GM23248 (cell line): ENCODE data around the gene ZNF385A. TPM values are rescaled to one million over a fixed set of nuclear protein-coding genes. Genes with fewer than 3 reads are reported as not detected.
A peak's percentile ranks its signal among the peaks of the same experiment; 100 is the strongest.

ENCODE experiments used
- DNase-seq: peaks from one replicate; pipeline ENCODE4 v3.0.0-alpha.2; 2015
- H2AFZ ChIP-seq: fragments of 200-600 bp; sonication (generic); 2 replicates; pipeline ENCODE4 v1.6.1; 2016; ENCODE audit warnings: antibody characterized with exemption
- H3F3A ChIP-seq: fragments of 200-600 bp; sonication (generic); 2 replicates; pipeline ENCODE4 v1.6.1; 2016; ENCODE audit warnings: mild to moderate bottlenecking, antibody characterized with exemption, mixed run types; ENCODE audit not compliant: insufficient read depth
- H3K27ac ChIP-seq: fragments of 200-600 bp; sonication (generic); 2 replicates; pipeline ENCODE4 v1.5.1; 2016; ENCODE audit warnings: mild to moderate bottlenecking
- H3K27me3 ChIP-seq: fragments of 200-600 bp; sonication (generic); replicated peaks from 2 replicates; pipeline ENCODE4 v1.6.1; 2016; ENCODE audit warnings: mild to moderate bottlenecking; ENCODE audit not compliant: insufficient read depth
- H3K36me3 ChIP-seq: fragments of 200-600 bp; sonication (generic); 2 replicates; pipeline ENCODE4 v1.6.1; 2016; ENCODE audit warnings: low read depth, mild to moderate bottlenecking
- H3K4me1 ChIP-seq: fragments of 200-600 bp; sonication (generic); 2 replicates; pipeline ENCODE4 v1.6.1; 2016; ENCODE audit warnings: mild to moderate bottlenecking; ENCODE audit not compliant: insufficient read depth
- H3K4me2 ChIP-seq: fragments of 200-600 bp; sonication (generic); one replicate; pipeline ENCODE4 v1.6.1; 2016; ENCODE audit warnings: mild to moderate bottlenecking; ENCODE audit not compliant: unreplicated experiment
- H3K4me3 ChIP-seq: fragments of 200-600 bp; sonication (generic); 2 replicates; pipeline ENCODE4 v1.5.1; 2016; ENCODE audit warnings: mild to moderate bottlenecking
- H3K79me2 ChIP-seq: fragments of 200-600 bp; sonication (generic); 2 replicates; pipeline ENCODE4 v1.6.1; 2016; ENCODE audit warnings: mild to moderate bottlenecking; ENCODE audit not compliant: insufficient read depth
- H3K9ac ChIP-seq: fragments of 200-600 bp; sonication (generic); 2 replicates; pipeline ENCODE4 v1.6.1; 2016; ENCODE audit warnings: mild to moderate bottlenecking
- H3K9me2 ChIP-seq: fragments of 200-600 bp; sonication (generic); 2 replicates; pipeline ENCODE4 v1.6.1; 2016; ENCODE audit warnings: mixed run types, mild to moderate bottlenecking, moderate library complexity; ENCODE audit not compliant: insufficient read depth
- H3K9me3 ChIP-seq: fragments of 200-600 bp; sonication (generic); one replicate; pipeline ENCODE4 v1.6.1; 2017; ENCODE audit warnings: low read depth
- H4K20me1 ChIP-seq: fragments of 200-600 bp; sonication (generic); 2 replicates; pipeline ENCODE4 v1.6.0; 2016; ENCODE audit not compliant: insufficient read depth
- EZH2 ChIP-seq: fragments of 200-600 bp; sonication (generic); IDR thresholded peaks from 2 replicates; pipeline ENCODE4 v1.6.1; 2018; ENCODE audit warnings: antibody characterized with exemption, mild to moderate bottlenecking; ENCODE audit not compliant: insufficient read depth, poor library complexity, severe bottlenecking
- EZH2phosphoT487 ChIP-seq: fragments of 200-600 bp; sonication (generic); IDR thresholded peaks from 2 replicates; pipeline ENCODE4 v1.6.1; 2018; ENCODE audit warnings: antibody characterized with exemption, moderate library complexity, mild to moderate bottlenecking, low read depth; ENCODE audit not compliant: insufficient read depth
- WGBS, 2 experiments: methylation state at CpG; one replicate each; pipeline ENCODE4 v1.1.6; 2015 to 2017; ENCODE audit warnings: low lambda C conversion rate in 2 of 2, low coverage in 1 of 2; ENCODE audit errors: missing lambda C conversion rate in 2 of 2; 5-methylcytosine and 5-hydroxymethylcytosine counted together
- in situ Hi-C: fragments of 300-500 bp; cut with MboI; formaldehyde crosslinking; loops from 2 replicates; pipeline ENCODE4 v1.15.0; 2020
- polyA plus RNA-seq: library from polyadenylated mRNA; unstranded; fragments of >200 nt; fragmentation: Nextera tagmentation; extraction: Ambion mirVana; gene quantifications from 2 replicates; pipeline ENCODE4 v1.2.1, GENCODE V29; 2016
- total RNA-seq: library from RNA; depleted of rRNA; stranded (reverse); fragments of >200 nt; shearing (Covaris generic); gene quantifications from 2 replicates; pipeline ENCODE4 v1.2.3, GENCODE V29; 2014

The ZNF385A gene
- total and polyA plus RNA-seq, 2 experiments from 2014 or later, result 1.8 to 3.1 TPM

GRCh38 chr12:54425702-54426101, 41.2 kb upstream of the ZNF385A start:
- Histone ChIP-seq H3K9ac (no peak overlapping the region), H3K4me1 (peaks cover 63% of the 10 kb centered on the region), H2AFZ (no peak overlapping the region), H3K4me3 (no peak overlapping the region), H3K27me3 (no peaks in the 10 kb centered on the region), H3K9me2 (no peaks in the 10 kb centered on the region), H3K4me2 (no peak overlapping the region), H4K20me1 (no peaks in the 10 kb centered on the region), H3K27ac (no peak overlapping the region), H3F3A (peaks cover 44% of the 10 kb centered on the region), H3K9me3 (no peaks in the 10 kb centered on the region), H3K79me2 (no peaks in the 10 kb centered on the region), H3K36me3 (no peaks in the 10 kb centered on the region)
- 5 to 13% methylated on average over 2 of the region's 2 CpGs for WGBS, 2 experiments
- no peak for DNase-seq
- no peak for TF ChIP-seq EZH2
- no peak for TF ChIP-seq EZH2phosphoT487
- in situ Hi-C loops, result no loop called here

GRCh38 chr12:54424224-54424623, 39.7 kb upstream of the ZNF385A start:
- no peak overlapping the region for H3K9ac ChIP-seq
- H3K79me2 ChIP-seq, result peaks cover 11% of the 10 kb centered on the region
- H3F3A ChIP-seq, result peaks cover 49% of the 10 kb centered on the region
- peak overlapping the region; percentile 12 for H3K4me2 ChIP-seq
- no peak overlapping the region for H2AFZ ChIP-seq
- H3K4me3 ChIP-seq, result no peak overlapping the region
- no peaks in the 10 kb centered on the region for H4K20me1 ChIP-seq
- 22 to 32% methylated on average over 3 of the region's 3 CpGs for WGBS, 2 experiments
- TF ChIP-seq EZH2phosphoT487, result no peak
- TF ChIP-seq EZH2, result no peak
- peak; percentile 54 for DNase-seq
- H3K9me3 ChIP-seq, result no peaks in the 10 kb centered on the region
- H3K36me3 ChIP-seq, result no peaks in the 10 kb centered on the region
- H3K27me3 ChIP-seq, result no peaks in the 10 kb centered on the region
- H3K27ac ChIP-seq, result peak overlapping the region; percentile 44
- peaks cover 72% of the 10 kb centered on the region for H3K4me1 ChIP-seq
- in situ Hi-C loops, result no loop called here
- H3K9me2 ChIP-seq, result no peaks in the 10 kb centered on the region

- no peak overlapping the region for H2AFZ ChIP-seq
- H3K9me3 ChIP-seq, result no peaks in the 10 kb centered on the region
- H3K4me3 ChIP-seq, result no peak overlapping the region
- no peak overlapping the region for H3K9ac ChIP-seq
- 71 to 75% methylated on average over 5 of the region's 5 CpGs for WGBS, 2 experiments
- peaks cover 15% of the 10 kb centered on the region for H3K79me2 ChIP-seq
- peak overlapping the region; percentile 44 for H3K27ac ChIP-seq
- H3K27me3 ChIP-seq, result no peaks in the 10 kb centered on the region
- no peaks in the 10 kb centered on the region for H3K36me3 ChIP-seq
- in situ Hi-C loops, result no loop called here
- peak overlapping the region; percentile 12 for H3K4me2 ChIP-seq
- no peaks in the 10 kb centered on the region for H3K9me2 ChIP-seq
- peaks cover 45% of the 10 kb centered on the region for H3F3A ChIP-seq
- no peak for TF ChIP-seq EZH2phosphoT487
- no peak for TF ChIP-seq EZH2
- no peaks in the 10 kb centered on the region for H4K20me1 ChIP-seq
- peaks cover 67% of the 10 kb centered on the region for H3K4me1 ChIP-seq
- no peak for DNase-seq
These were observed 39.2 kb upstream of the ZNF385A start for GRCh38 chr12:54423816-54424150.

- no peak for DNase-seq
- Histone ChIP-seq H3K4me2 (peak overlapping the region; percentile 86), H3K4me1 (peaks cover 59% of the 10 kb centered on the region), H2AFZ (no peak overlapping the region), H3K9me3 (no peaks in the 10 kb centered on the region), H3K9me2 (no peaks in the 10 kb centered on the region), H3K27ac (peak overlapping the region; percentile 98), H3F3A (peaks cover 41% of the 10 kb centered on the region), H3K4me3 (no peak overlapping the region), H4K20me1 (peaks cover under 1% of the 10 kb centered on the region; the same call in 1 of the 2 replicates), H3K79me2 (peaks cover 34% of the 10 kb centered on the region), H3K27me3 (no peaks in the 10 kb centered on the region), H3K36me3 (no peaks in the 10 kb centered on the region), H3K9ac (no peak overlapping the region; the same call in 1 of the 2 replicates)
- WGBS, 2 experiments, result 87 to 89% methylated on average over 2 of the region's 2 CpGs
- TF ChIP-seq EZH2phosphoT487 (no peak), EZH2 (no peak)
- in situ Hi-C loops, result no loop called here
These were observed 37.3 kb upstream of the ZNF385A start for GRCh38 chr12:54421879-54422250.

- Histone ChIP-seq H3F3A (peaks cover 46% of the 10 kb centered on the region), H3K79me2 (peaks cover 40% of the 10 kb centered on the region), H3K27ac (peak overlapping the region; percentile 98), H3K9ac (peak overlapping the region; percentile 98), H2AFZ (no peak overlapping the region), H4K20me1 (peaks cover 3% of the 10 kb centered on the region; the same call in 1 of the 2 replicates), H3K9me3 (no peaks in the 10 kb centered on the region), H3K27me3 (no peaks in the 10 kb centered on the region), H3K9me2 (no peaks in the 10 kb centered on the region), H3K4me1 (peaks cover 64% of the 10 kb centered on the region), H3K4me2 (peak overlapping the region; percentile 86), H3K4me3 (no peak overlapping the region), H3K36me3 (no peaks in the 10 kb centered on the region)
- peak; percentile 70 for DNase-seq
- no peak for TF ChIP-seq EZH2
- no peak for TF ChIP-seq EZH2phosphoT487
- WGBS, 2 experiments, result 46 to 96% methylated on average over 2 to 4 of the region's 4 CpGs
- in situ Hi-C loops, result no loop called here
These were observed 36.8 kb upstream of the ZNF385A start for GRCh38 chr12:54421175-54421878.
